GM10248 (cell line): Measurements from ENCODE around the gene CENPQ.

Experiments used
- CTCF ChIA-PET: fragments of 300-600 bp; sonication (Branson Sonifier 250); formaldehyde crosslinking; extraction: SDS; loops from one replicate; lab custom pipeline; 2021; ENCODE audit warnings: antibody characterized with exemption; lab: Yijun Ruan, JAX
- POLR2A ChIA-PET: fragments of 350-650 bp; sonication (Branson Sonifier 250); formaldehyde crosslinking; extraction: SDS; loops from one replicate; lab custom pipeline; 2020; ENCODE audit warnings: antibody characterized with exemption; lab: Yijun Ruan, JAX
- DNase-seq: peaks from one replicate; pipeline ENCODE4 v3.0.0; 2012; ENCODE audit errors: extremely low spot score
- CTCF ChIP-seq: IDR thresholded peaks from 2 replicates; pipeline ENCODE4 v1.5.1; 2012; ENCODE audit warnings: mild to moderate bottlenecking, low read depth; ENCODE audit errors: extremely low read depth, missing control alignments, control extremely low read depth

CENPQ gene

GRCh38 chr6:49499126-49499525, 36.0 kb downstream of the CENPQ start:
- CTCF ChIA-PET: no interaction called here
- no peak for DNase-seq
- no peak for TF ChIP-seq CTCF
- POLR2A ChIA-PET: no interaction called here

- POLR2A ChIA-PET: no interaction called here
- no peak for DNase-seq
- CTCF ChIA-PET: no interaction called here
- TF ChIP-seq CTCF: no peak
These were observed 36.5 kb downstream of the CENPQ start, which contains the start of gene GLYATL3 for GRCh38 chr6:49499623-49500022. GLYATL3 (plus strand) TSS chr6:49499923; CDS start chr6:49511991, 12,068 bp downstream.

- ChIA-PET POLR2A (no interaction called here), CTCF (no interaction called here)
- no peak for DNase-seq
These were observed 41.5 kb downstream of the CENPQ start for GRCh38 chr6:49504666-49505065.

GRCh38 chr6:49506569-49507111, 43.5 kb downstream of the CENPQ start:
- CTCF ChIA-PET: no interaction called here
- no peak for DNase-seq
- POLR2A ChIA-PET: no interaction called here
- no peak for TF ChIP-seq CTCF

More at GRCh38 chr6:49504666-49505065, 41.5 kb downstream of the CENPQ start:
- no peak for TF ChIP-seq CTCF

GRCh38 chr6:49509342-49509741, 46.2 kb downstream of the CENPQ start:
- ChIA-PET CTCF (no interaction called here), POLR2A (no interaction called here)
- TF ChIP-seq CTCF: no peak

GRCh38 chr6:49513153-49513989, 50.2 kb downstream of the CENPQ start:
- TF ChIP-seq CTCF: no peak
- CTCF ChIA-PET: interaction anchor here (1.0 to 2.8 kb wide), 2 partner anchors 18 to 93 kb away, joined by 4 to 8 read pairs; no protein-coding TSS in a partner anchor

More at GRCh38 chr6:49509342-49509741, 46.2 kb downstream of the CENPQ start:
- DNase-seq: no peak

More at GRCh38 chr6:49513153-49513989, 50.2 kb downstream of the CENPQ start:
- no peak for DNase-seq
- POLR2A ChIA-PET: no interaction called here
